ENCODE measurements around the gene JAM3.

JAM3 gene

GRCh38 chr11:134050541-134051383 is 18.1 kb upstream of the JAM3 start:
- H3K36me3 ChIP-seq (ENCODE audit: insufficient read depth, low read length): no peaks in the 10 kb centered on the region
- no peaks in the 10 kb centered on the region for H3K9me3 ChIP-seq (replicated peaks; ENCODE audit: low read length)
- H3K4me3 ChIP-seq (ENCODE audit: low read length): peak overlapping the region; percentile 60
- peak overlapping the region; percentile 83 for H3K4me2 ChIP-seq (ENCODE audit: low read length)
- peaks cover 3% of the 10 kb centered on the region for H3K27me3 ChIP-seq (ENCODE audit: control insufficient read depth, insufficient read depth, low read length)
- peak overlapping the region; percentile 26 for H3K9ac ChIP-seq (ENCODE audit: low read depth, low read length)
- peaks cover 13% of the 10 kb centered on the region for H3K4me1 ChIP-seq (ENCODE audit: control insufficient read depth, insufficient read depth, low read length)

- Histone ChIP-seq H3K9me3 (replicated peaks; ENCODE audit: low read length) (no peaks in the 10 kb centered on the region), H3K4me3 (ENCODE audit: low read length) (no peak overlapping the region), H3K36me3 (ENCODE audit: insufficient read depth, low read length) (no peaks in the 10 kb centered on the region), H3K27me3 (ENCODE audit: control insufficient read depth, insufficient read depth, low read length) (peaks cover 3% of the 10 kb centered on the region), H3K9ac (ENCODE audit: low read depth, low read length) (no peak overlapping the region), H3K4me1 (ENCODE audit: control insufficient read depth, insufficient read depth, low read length) (peaks cover 6% of the 10 kb centered on the region), H3K4me2 (ENCODE audit: low read length) (no peak overlapping the region)
Observed at GRCh38 chr11:134052395-134052987, 16.4 kb upstream of the JAM3 start.

GRCh38 chr11:134052988-134053945 is 15.6 kb upstream of the JAM3 start:
- Histone ChIP-seq H3K36me3 (ENCODE audit: insufficient read depth, low read length) (no peaks in the 10 kb centered on the region), H3K9me3 (replicated peaks; ENCODE audit: low read length) (no peaks in the 10 kb centered on the region), H3K4me2 (ENCODE audit: low read length) (no peak overlapping the region), H3K4me1 (ENCODE audit: control insufficient read depth, insufficient read depth, low read length) (no peaks in the 10 kb centered on the region), H3K9ac (ENCODE audit: low read depth, low read length) (no peak overlapping the region), H3K4me3 (ENCODE audit: low read length) (no peak overlapping the region), H3K27me3 (ENCODE audit: control insufficient read depth, insufficient read depth, low read length) (peaks cover 3% of the 10 kb centered on the region)

GRCh38 chr11:134055029-134055428 is 13.8 kb upstream of the JAM3 start:
- Histone ChIP-seq H3K9ac (ENCODE audit: low read depth, low read length) (no peak overlapping the region), H3K36me3 (ENCODE audit: insufficient read depth, low read length) (no peaks in the 10 kb centered on the region), H3K4me3 (ENCODE audit: low read length) (no peak overlapping the region), H3K9me3 (replicated peaks; ENCODE audit: low read length) (no peaks in the 10 kb centered on the region), H3K27me3 (ENCODE audit: control insufficient read depth, insufficient read depth, low read length) (no peaks in the 10 kb centered on the region), H3K4me1 (ENCODE audit: control insufficient read depth, insufficient read depth, low read length) (no peaks in the 10 kb centered on the region), H3K4me2 (ENCODE audit: low read length) (no peak overlapping the region)

- Histone ChIP-seq H3K4me2 (ENCODE audit: low read length) (no peak overlapping the region), H3K9me3 (replicated peaks; ENCODE audit: low read length) (no peaks in the 10 kb centered on the region), H3K9ac (ENCODE audit: low read depth, low read length) (no peak overlapping the region), H3K4me3 (ENCODE audit: low read length) (no peak overlapping the region), H3K27me3 (ENCODE audit: control insufficient read depth, insufficient read depth, low read length) (peaks cover 37% of the 10 kb centered on the region), H3K36me3 (ENCODE audit: insufficient read depth, low read length) (no peaks in the 10 kb centered on the region), H3K4me1 (ENCODE audit: control insufficient read depth, insufficient read depth, low read length) (no peaks in the 10 kb centered on the region)
Observed at GRCh38 chr11:134060316-134060715, 8.6 kb upstream of the JAM3 start.

- H3K9ac ChIP-seq (ENCODE audit: low read depth, low read length): no peak overlapping the region
- H3K4me2 ChIP-seq (ENCODE audit: low read length): no peak overlapping the region
- H3K9me3 ChIP-seq (replicated peaks; ENCODE audit: low read length): no peaks in the 10 kb centered on the region
- no peaks in the 10 kb centered on the region for H3K4me1 ChIP-seq (ENCODE audit: control insufficient read depth, insufficient read depth, low read length)
- H3K36me3 ChIP-seq (ENCODE audit: insufficient read depth, low read length): no peaks in the 10 kb centered on the region
- peaks cover 50% of the 10 kb centered on the region for H3K27me3 ChIP-seq (ENCODE audit: control insufficient read depth, insufficient read depth, low read length)
- no peak overlapping the region for H3K4me3 ChIP-seq (ENCODE audit: low read length)
Observed at GRCh38 chr11:134062265-134063123, 6.4 kb upstream of the JAM3 start.

- H3K9me3 ChIP-seq (replicated peaks; ENCODE audit: low read length): no peaks in the 10 kb centered on the region
- peaks cover 51% of the 10 kb centered on the region for H3K27me3 ChIP-seq (ENCODE audit: control insufficient read depth, insufficient read depth, low read length)
- no peak overlapping the region for H3K4me2 ChIP-seq (ENCODE audit: low read length)
- no peak overlapping the region for H3K4me3 ChIP-seq (ENCODE audit: low read length)
- H3K4me1 ChIP-seq (ENCODE audit: control insufficient read depth, insufficient read depth, low read length): no peaks in the 10 kb centered on the region
- no peak overlapping the region for H3K9ac ChIP-seq (ENCODE audit: low read depth, low read length)
- no peaks in the 10 kb centered on the region for H3K36me3 ChIP-seq (ENCODE audit: insufficient read depth, low read length)
Observed at GRCh38 chr11:134063124-134063495, 5.8 kb upstream of the JAM3 start.

- Histone ChIP-seq H3K4me1 (ENCODE audit: control insufficient read depth, insufficient read depth, low read length) (no peaks in the 10 kb centered on the region), H3K36me3 (ENCODE audit: insufficient read depth, low read length) (no peaks in the 10 kb centered on the region), H3K9me3 (replicated peaks; ENCODE audit: low read length) (no peaks in the 10 kb centered on the region), H3K27me3 (ENCODE audit: control insufficient read depth, insufficient read depth, low read length) (peaks cover 51% of the 10 kb centered on the region), H3K9ac (ENCODE audit: low read depth, low read length) (no peak overlapping the region), H3K4me3 (ENCODE audit: low read length) (no peak overlapping the region), H3K4me2 (ENCODE audit: low read length) (no peak overlapping the region)
Observed at GRCh38 chr11:134063991-134064747, 4.7 kb upstream of the JAM3 start.

GRCh38 chr11:134065381-134065780 is 3.5 kb upstream of the JAM3 start:
- H3K27me3 ChIP-seq (ENCODE audit: control insufficient read depth, insufficient read depth, low read length): peaks cover 48% of the 10 kb centered on the region
- H3K9me3 ChIP-seq (replicated peaks; ENCODE audit: low read length): no peaks in the 10 kb centered on the region
- H3K36me3 ChIP-seq (ENCODE audit: insufficient read depth, low read length): no peaks in the 10 kb centered on the region
- no peak overlapping the region for H3K4me2 ChIP-seq (ENCODE audit: low read length)
- no peak overlapping the region for H3K4me3 ChIP-seq (ENCODE audit: low read length)
- peaks cover 6% of the 10 kb centered on the region for H3K4me1 ChIP-seq (ENCODE audit: control insufficient read depth, insufficient read depth, low read length)
- no peak overlapping the region for H3K9ac ChIP-seq (ENCODE audit: low read depth, low read length)
